Astrocyte (in vitro differentiated cells and primary cell): ENCODE measurements around the gene PDCD5. TPM values are rescaled to one million over a fixed set of nuclear protein-coding genes. Genes with fewer than 3 reads are reported as not detected.
A peak's percentile ranks its signal among the peaks of the same experiment; 100 is the strongest.

Experiments
- DNase-seq: peaks from one replicate; pipeline ENCODE4 v3.0.0-alpha.2; 2010; ENCODE audit warnings: low read depth
- FAIRE-seq: peaks from 2 replicates; lab custom pipeline; 2011; peaks lifted over from hg19 to GRCh38; lab: Jason Lieb, UNC
- H2AFZ ChIP-seq: 2 replicates; pipeline ENCODE4 v1.6.0; 2012; ENCODE audit warnings: low read depth, low read length, inconsistent platforms
- H3K27ac ChIP-seq: 2 replicates; pipeline ENCODE4 v1.5.1; 2011; ENCODE audit warnings: low read depth, low read length, inconsistent platforms
- H3K27me3 ChIP-seq: 2 replicates; pipeline ENCODE4 v1.6.0; 2011; ENCODE audit warnings: low read length, inconsistent platforms; ENCODE audit not compliant: insufficient read depth
- H3K36me3 ChIP-seq: 2 replicates; pipeline ENCODE4 v1.5.1; 2011; ENCODE audit warnings: low read length, inconsistent platforms; ENCODE audit not compliant: insufficient read depth
- H3K4me1 ChIP-seq: 2 replicates; pipeline ENCODE4 v1.5.1; 2011; ENCODE audit warnings: low read length, inconsistent platforms; ENCODE audit not compliant: insufficient read depth
- H3K4me2 ChIP-seq: 2 replicates; pipeline ENCODE4 v1.6.0; 2012; ENCODE audit warnings: low read length, inconsistent platforms
- H3K4me3 ChIP-seq: 2 replicates; pipeline ENCODE4 v1.5.1; 2011; ENCODE audit warnings: low read depth, mild to moderate bottlenecking, low read length, inconsistent platforms; ENCODE audit not compliant: insufficient read depth
- H3K79me2 ChIP-seq: 2 replicates; pipeline ENCODE4 v1.6.0; 2012; ENCODE audit warnings: mild to moderate bottlenecking, low read length, inconsistent platforms; ENCODE audit not compliant: insufficient read depth
- H3K9ac ChIP-seq: 2 replicates; pipeline ENCODE4 v1.6.0; 2012; ENCODE audit warnings: mild to moderate bottlenecking, low read length, inconsistent platforms
- H3K9me3 ChIP-seq: 2 replicates; pipeline ENCODE4 v1.5.1; 2012; ENCODE audit warnings: low read depth, mild to moderate bottlenecking, low read length, inconsistent platforms; ENCODE audit not compliant: insufficient read depth
- H4K20me1 ChIP-seq: 2 replicates; pipeline ENCODE4 v1.6.0; 2012; ENCODE audit warnings: low read length, inconsistent platforms; ENCODE audit not compliant: insufficient read depth
- H3K27ac Mint-ChIP-seq: one replicate; pipeline ENCODE4 v1.8.0; 2021; ENCODE audit warnings: mild to moderate bottlenecking, mixed read lengths; ENCODE audit not compliant: unreplicated experiment
- H3K27me3 Mint-ChIP-seq: one replicate; pipeline ENCODE4 v1.8.0; 2021; ENCODE audit warnings: low read depth, mixed read lengths; ENCODE audit not compliant: unreplicated experiment
- H3K36me3 Mint-ChIP-seq: one replicate; pipeline ENCODE4 v1.8.0; 2021; ENCODE audit warnings: low read depth, mixed read lengths; ENCODE audit not compliant: unreplicated experiment
- H3K4me1 Mint-ChIP-seq: one replicate; pipeline ENCODE4 v1.8.0; 2021; ENCODE audit warnings: low read depth, mixed read lengths; ENCODE audit not compliant: unreplicated experiment
- H3K4me3 Mint-ChIP-seq: one replicate; pipeline ENCODE4 v1.8.0; 2021; ENCODE audit warnings: mild to moderate bottlenecking, moderate library complexity, mixed read lengths; ENCODE audit not compliant: unreplicated experiment
- H3K9me3 Mint-ChIP-seq: one replicate; pipeline ENCODE4 v1.8.0; 2021; ENCODE audit warnings: mild to moderate bottlenecking, mixed read lengths; ENCODE audit not compliant: unreplicated experiment
- EZH2 ChIP-seq: IDR thresholded peaks from 2 replicates; pipeline ENCODE4 v1.6.1; 2012; ENCODE audit warnings: mild to moderate bottlenecking, low read length, inconsistent platforms; ENCODE audit not compliant: insufficient read depth
- total RNA-seq: library from RNA; stranded (reverse); gene quantifications from 2 replicates; pipeline ENCODE4 v1.2.1, GENCODE V29; 2021
- TF ChIP-seq, protein P1 (sequence below): IDR thresholded peaks from 2 replicates; pipeline ENCODE4 v1.5.1; 2011; ENCODE audit warnings: low read depth, mild to moderate bottlenecking, inconsistent platforms, low read length, moderate library complexity; ENCODE audit not compliant: insufficient read depth

Gene PDCD5
- total RNA-seq, 1 donor from 2014 or later = 127 TPM

DNA sequence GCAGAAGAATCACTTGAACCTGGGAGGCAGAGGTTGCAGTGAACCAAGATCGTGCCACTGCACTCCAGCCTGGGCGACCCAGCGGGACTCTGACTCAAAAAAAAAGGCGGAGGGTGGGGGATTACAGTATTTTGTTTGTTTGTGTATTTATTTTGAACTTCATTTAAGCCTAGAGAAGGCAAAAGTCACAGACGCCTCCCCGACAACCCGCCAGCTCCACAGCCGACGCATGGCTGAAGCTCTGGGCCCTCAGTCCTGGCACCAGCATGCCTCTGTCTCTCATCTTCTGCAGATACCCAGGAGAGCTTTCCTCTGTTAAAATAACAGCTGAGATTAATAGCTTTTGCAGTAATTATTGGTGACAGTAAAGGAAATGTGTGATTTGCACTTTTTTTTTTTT, 17.2 kb upstream of the PDCD5 start:
- FAIRE-seq = no peak

DNA sequence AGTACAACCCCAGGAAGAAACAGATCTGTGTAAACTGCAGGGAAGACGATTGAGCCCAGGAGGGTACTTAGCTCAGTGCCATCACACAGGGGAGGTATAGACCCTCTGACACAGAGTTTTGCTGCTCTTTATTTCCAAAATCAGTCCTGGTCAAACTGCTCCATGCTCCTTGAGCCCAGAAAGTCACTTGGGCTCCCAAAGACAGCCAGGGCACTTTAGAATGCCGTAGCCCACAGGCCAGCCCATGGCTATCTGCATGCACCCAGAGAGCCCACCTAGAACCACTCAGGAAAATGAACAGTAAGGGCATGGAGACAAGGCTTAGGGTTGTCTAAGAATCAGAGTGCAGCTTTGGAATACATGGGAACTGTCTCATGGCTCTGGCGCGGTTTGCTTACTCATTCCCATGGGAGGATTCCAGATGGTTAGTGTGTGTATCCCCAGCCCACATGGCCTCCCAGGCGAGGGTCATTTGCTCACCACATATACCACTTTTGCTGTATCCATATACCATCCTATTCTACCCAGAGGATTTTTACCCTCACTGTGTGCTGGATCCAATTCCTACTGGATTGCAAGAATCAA, 14.7 kb upstream of the PDCD5 start:
- no peaks in the 10 kb centered on the region for H3K36me3 ChIP-seq
- Mint-ChIP-seq H3K4me3 (no peak overlapping the region), H3K27ac (peak overlapping the region; percentile 14), H3K4me1 (no peaks in the 10 kb centered on the region), H3K27me3 (peaks cover 10% of the 10 kb centered on the region), H3K9me3 (peaks cover 2% of the 10 kb centered on the region), H3K36me3 (no peaks in the 10 kb centered on the region)
- H3K4me1 ChIP-seq = no peaks in the 10 kb centered on the region
- FAIRE-seq = no peak
- H3K9me3 ChIP-seq = no peaks in the 10 kb centered on the region
- H2AFZ ChIP-seq = no peak overlapping the region
- no peak overlapping the region for H3K9ac ChIP-seq
- no peaks in the 10 kb centered on the region for H4K20me1 ChIP-seq
- no peak overlapping the region for H3K4me2 ChIP-seq
- no peak for TF ChIP-seq EZH2
- H3K4me3 ChIP-seq = no peak overlapping the region
- no peak for DNase-seq
- H3K27ac ChIP-seq = no peak overlapping the region
- H3K27me3 ChIP-seq = no peaks in the 10 kb centered on the region
- H3K79me2 ChIP-seq = no peaks in the 10 kb centered on the region

More for the DNA sequence above, 17.2 kb upstream of the PDCD5 start:
- H3K9ac ChIP-seq = no peak overlapping the region
- H3K27ac ChIP-seq = no peak overlapping the region
- no peak overlapping the region for H3K4me2 ChIP-seq
- H3K79me2 ChIP-seq = no peaks in the 10 kb centered on the region
- no peaks in the 10 kb centered on the region for H3K9me3 Mint-ChIP-seq
- H3K4me3 Mint-ChIP-seq = no peak overlapping the region
- TF ChIP-seq, protein P1, sequence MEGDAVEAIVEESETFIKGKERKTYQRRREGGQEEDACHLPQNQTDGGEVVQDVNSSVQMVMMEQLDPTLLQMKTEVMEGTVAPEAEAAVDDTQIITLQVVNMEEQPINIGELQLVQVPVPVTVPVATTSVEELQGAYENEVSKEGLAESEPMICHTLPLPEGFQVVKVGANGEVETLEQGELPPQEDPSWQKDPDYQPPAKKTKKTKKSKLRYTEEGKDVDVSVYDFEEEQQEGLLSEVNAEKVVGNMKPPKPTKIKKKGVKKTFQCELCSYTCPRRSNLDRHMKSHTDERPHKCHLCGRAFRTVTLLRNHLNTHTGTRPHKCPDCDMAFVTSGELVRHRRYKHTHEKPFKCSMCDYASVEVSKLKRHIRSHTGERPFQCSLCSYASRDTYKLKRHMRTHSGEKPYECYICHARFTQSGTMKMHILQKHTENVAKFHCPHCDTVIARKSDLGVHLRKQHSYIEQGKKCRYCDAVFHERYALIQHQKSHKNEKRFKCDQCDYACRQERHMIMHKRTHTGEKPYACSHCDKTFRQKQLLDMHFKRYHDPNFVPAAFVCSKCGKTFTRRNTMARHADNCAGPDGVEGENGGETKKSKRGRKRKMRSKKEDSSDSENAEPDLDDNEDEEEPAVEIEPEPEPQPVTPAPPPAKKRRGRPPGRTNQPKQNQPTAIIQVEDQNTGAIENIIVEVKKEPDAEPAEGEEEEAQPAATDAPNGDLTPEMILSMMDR = no peak
- TF ChIP-seq EZH2 = no peak
- no peaks in the 10 kb centered on the region for H3K36me3 Mint-ChIP-seq
- H3K4me3 ChIP-seq = no peak overlapping the region
- DNase-seq = no peak
- no peak overlapping the region for H3K27ac Mint-ChIP-seq
- no peaks in the 10 kb centered on the region for H3K9me3 ChIP-seq
- H3K27me3 ChIP-seq = no peaks in the 10 kb centered on the region
- no peak overlapping the region for H2AFZ ChIP-seq
- H3K27me3 Mint-ChIP-seq = no peaks in the 10 kb centered on the region
- no peaks in the 10 kb centered on the region for H4K20me1 ChIP-seq
- no peaks in the 10 kb centered on the region for H3K36me3 ChIP-seq
- no peaks in the 10 kb centered on the region for H3K4me1 ChIP-seq
- no peaks in the 10 kb centered on the region for H3K4me1 Mint-ChIP-seq

DNA sequence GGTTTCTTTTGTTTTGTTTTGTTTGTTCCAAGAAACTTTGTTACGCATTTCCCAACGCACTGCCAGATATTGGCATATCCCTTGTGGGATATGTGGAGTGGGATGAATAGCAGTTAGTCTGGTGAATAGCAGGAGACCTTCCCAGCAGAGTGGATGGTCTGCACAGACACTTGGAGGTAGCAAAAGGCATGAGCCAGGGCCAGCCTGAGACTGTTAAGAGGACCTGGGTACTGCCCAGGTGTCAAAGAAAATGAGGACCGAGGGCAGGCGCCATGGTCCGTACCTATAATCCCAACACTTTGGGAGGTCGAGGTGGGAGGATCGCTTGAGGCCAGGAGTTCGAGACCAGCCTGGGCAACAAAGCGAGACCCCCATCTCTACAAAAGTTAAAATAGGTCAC, 13.5 kb upstream of the PDCD5 start:
- DNase-seq (no peak), FAIRE-seq (no peak)
- H3K79me2 ChIP-seq = no peaks in the 10 kb centered on the region
- H3K4me1 ChIP-seq = no peaks in the 10 kb centered on the region
- Mint-ChIP-seq H3K9me3 (peaks cover 2% of the 10 kb centered on the region), H3K4me3 (no peak overlapping the region), H3K36me3 (no peaks in the 10 kb centered on the region), H3K27ac (no peak overlapping the region), H3K4me1 (no peaks in the 10 kb centered on the region), H3K27me3 (peaks cover 11% of the 10 kb centered on the region)
- no peak overlapping the region for H3K4me2 ChIP-seq
- H3K36me3 ChIP-seq = no peaks in the 10 kb centered on the region
- no peak overlapping the region for H3K9ac ChIP-seq
- no peak overlapping the region for H3K4me3 ChIP-seq
- H3K27me3 ChIP-seq = no peaks in the 10 kb centered on the region
- no peaks in the 10 kb centered on the region for H4K20me1 ChIP-seq
- no peaks in the 10 kb centered on the region for H3K9me3 ChIP-seq
- no peak for TF ChIP-seq EZH2
- TF ChIP-seq, protein P1 = no peak
- no peak overlapping the region for H2AFZ ChIP-seq
- H3K27ac ChIP-seq = no peak overlapping the region
